Stimulated activated CD8-positive, alpha-beta memory T cell treated with anti-CD3 and anti-CD28 coated beads, Interleukin-15, amount 100 ng/mL, for 24 hours (primary cell): ENCODE data around the gene LRIT2.

Experiments used
- DNase-seq: peaks from one replicate; pipeline ENCODE4 v3.0.0-alpha.2; 2020; ENCODE audit warnings: low read depth

LRIT2 gene

GRCh38 chr10:84243759-84244158, 18.4 kb upstream of the LRIT2 start:
- no peak for DNase-seq

DNA sequence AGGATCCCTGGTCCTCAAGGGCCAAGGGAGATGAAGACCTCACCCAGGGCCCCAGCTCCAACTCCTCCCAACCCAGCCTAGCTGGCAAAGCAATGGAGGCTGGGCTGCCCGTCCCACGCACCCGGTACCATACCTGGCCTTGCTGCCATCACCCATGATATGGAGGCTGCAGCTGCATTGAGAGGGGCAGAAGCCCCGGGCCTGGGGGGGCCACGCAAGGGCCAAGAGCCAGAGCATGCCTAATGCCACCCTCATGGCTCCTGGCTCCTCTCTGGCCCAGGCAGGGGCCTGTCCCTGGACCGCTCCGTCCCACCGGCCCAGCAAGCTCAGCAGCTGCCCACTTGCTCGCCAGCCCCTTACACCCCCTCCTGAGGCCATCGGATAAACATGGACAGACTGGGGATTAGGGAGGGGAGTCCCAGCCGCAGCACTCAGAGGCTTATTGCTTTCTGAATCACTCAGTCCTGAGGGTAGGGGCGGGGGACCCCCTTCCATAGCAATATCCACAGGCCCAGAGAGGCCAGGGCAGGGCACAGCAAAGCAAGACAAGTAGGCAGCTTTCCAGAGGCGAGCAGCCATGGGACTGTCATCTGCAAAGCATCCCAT, 15.9 kb upstream of the LRIT2 start, which contains the start of gene LRIT1:
Gene LRIT1, minus strand, starts transcription at position 362 of the 606 bp plus-strand sequence. Its CDS starts 107 bp downstream, at position 255.
- no peak for DNase-seq

DNA sequence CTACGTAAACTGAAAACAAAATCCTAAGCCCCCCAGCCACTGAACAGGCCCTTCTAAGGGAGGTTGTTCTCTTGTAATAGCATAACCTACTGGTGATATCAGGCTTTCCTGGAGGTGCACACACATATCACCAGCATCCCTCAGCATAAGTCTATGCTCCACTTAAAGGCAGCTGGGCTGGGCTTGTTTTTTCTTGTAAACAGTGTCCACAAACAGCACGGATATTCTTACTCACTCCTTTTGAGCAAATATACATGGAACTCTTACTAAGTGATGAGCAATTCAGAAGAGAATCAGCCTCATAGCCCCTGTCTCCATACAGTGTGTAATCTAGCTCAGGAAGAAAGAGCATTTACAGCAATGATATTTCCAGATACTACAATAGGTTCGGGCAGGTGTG, 13.6 kb upstream of the LRIT2 start:
- no peak for DNase-seq

DNA sequence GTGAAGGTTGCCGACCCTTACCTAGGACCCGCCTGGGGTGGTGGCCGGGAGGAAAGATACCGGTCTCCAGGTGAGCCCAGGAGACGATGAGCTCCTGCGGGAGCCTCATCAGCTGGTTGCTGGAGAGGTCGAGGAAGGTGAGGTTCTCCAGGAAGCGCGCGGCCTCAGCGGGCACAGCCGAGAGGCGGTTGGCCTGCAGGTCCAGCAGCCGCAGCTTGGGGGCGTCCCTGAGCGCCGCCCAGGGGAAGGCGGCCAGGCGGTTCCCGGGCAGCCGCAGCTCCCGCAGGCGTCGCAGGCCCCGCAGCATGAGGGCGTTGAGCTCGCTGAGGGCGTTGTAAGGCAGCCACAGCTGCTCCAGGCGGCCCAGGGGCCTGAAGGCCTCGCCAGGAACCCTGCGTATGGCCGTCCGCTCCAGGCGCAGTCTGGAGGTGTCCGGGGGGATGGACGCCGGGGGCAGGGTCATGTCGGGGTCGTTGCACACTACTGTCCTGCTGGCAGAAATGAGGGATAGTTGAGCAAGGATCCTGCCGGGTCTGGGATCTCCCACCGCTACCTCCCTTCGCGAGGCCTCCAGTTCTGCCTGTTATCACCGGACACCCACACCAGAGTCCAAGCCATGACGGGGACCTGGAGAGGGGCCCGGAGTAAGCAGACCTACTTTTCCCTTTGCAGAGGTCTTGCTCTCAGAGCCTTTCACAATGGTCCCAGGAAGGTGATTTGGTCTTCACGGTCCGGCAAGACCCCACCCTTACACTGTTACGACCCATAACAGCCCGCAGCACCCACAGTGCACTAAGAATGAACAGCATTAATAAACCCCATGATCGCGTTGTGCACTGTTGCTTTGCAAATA, 12.1 kb upstream of the LRIT2 start:
- no peak for DNase-seq

DNA sequence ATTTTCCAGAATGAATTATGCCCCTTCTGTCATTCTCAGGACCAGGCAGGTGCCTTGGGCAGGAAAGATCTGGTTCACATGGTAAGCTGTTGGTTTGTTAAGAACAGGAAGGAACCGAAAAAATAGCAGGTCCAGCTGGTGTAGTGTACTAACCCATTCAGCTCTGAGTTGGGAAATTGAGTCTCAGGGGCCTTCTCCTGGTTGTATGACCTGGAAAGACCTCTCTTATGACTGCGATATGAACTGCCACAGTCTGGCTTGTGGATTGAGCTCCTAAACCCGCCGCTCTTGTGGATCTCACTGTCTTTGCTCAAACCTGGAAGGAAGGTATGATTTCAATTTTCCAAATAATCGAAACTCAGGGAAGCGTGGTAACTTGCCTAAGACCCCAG, 11.5 kb upstream of the LRIT2 start:
- DNase-seq = no peak

GRCh38 chr10:84235096-84235495, 9.8 kb upstream of the LRIT2 start:
- DNase-seq = no peak

- DNase-seq = no peak
Observed at GRCh38 chr10:84234479-84234878, 9.1 kb upstream of the LRIT2 start.

GRCh38 chr10:84233940-84234339, 8.6 kb upstream of the LRIT2 start:
- no peak for DNase-seq

GRCh38 chr10:84232376-84232775, 7.0 kb upstream of the LRIT2 start:
- no peak for DNase-seq

DNA sequence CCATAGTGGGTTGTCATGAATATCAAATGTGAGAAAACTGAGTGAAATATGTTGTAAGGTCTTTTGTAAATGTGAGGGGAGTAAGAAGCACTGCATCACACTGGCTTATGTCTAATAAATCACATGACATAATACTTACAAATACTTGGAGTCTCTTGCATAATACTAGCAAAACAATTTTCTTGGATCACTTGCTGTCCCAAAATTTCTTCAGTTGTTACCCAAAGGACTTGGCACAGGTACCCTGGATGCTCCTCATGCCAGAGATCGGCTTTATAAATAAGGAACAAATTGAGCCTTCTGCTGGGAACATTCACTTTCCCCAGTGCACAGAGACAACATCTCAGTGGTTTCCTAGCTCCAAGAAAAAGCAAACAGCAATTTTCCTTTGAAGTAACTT, 5.0 kb upstream of the LRIT2 start:
- no peak for DNase-seq

GRCh38 chr10:84227810-84228209, 2.5 kb upstream of the LRIT2 start:
- DNase-seq = no peak

DNA sequence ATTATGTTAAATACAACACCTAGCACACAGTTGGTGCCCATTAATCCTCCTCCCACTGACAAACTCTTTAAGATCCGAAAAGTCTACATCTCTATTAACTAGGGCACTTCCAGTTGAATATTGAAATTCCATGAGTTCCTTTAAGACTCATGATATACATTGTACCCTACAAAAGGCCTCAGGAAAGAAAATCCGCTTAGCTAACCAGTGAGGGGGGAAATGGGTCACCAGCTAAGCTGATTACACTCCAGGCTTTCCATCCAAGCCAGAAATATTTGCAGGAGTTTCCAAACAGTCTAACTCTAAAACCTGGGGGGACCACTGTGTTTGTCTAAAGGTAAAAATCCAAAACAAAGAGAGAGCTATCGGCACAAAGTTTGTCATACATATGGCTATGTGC, 1.3 kb upstream of the LRIT2 start:
- no peak for DNase-seq

GRCh38 chr10:84224411-84225028, 824 bp downstream of the LRIT2 start:
- no peak for DNase-seq

GRCh38 chr10:84221916-84222315, 3.4 kb downstream of the LRIT2 start:
- no peak for DNase-seq

- no peak for DNase-seq
Observed at GRCh38 chr10:84217746-84218145, 7.6 kb downstream of the LRIT2 start.

GRCh38 chr10:84216834-84217233, 8.5 kb downstream of the LRIT2 start:
- no peak for DNase-seq

GRCh38 chr10:84214612-84215235, 10.6 kb downstream of the LRIT2 start:
- DNase-seq = no peak

- no peak for DNase-seq
Observed at GRCh38 chr10:84214046-84214572, 11.2 kb downstream of the LRIT2 start.

DNA sequence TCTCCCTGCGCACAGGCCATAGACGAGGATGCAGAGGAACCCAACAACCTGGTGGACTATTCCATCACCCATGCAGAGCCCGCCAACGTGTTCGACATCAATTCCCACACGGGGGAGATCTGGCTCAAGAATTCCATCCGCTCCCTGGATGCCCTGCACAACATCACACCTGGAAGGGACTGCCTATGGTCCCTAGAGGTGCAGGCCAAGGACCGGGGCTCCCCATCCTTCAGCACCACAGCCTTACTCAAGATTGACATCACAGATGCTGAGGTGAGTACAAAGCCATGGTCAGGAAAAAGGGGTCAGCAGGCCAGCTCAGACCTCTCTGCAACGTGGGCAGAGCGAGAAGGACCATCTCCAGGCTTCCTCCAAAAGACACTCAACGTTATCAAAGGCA, 12.3 kb downstream of the LRIT2 start:
- DNase-seq = no peak

- no peak for DNase-seq
Observed at GRCh38 chr10:84212014-84212413, 13.3 kb downstream of the LRIT2 start.

GRCh38 chr10:84211566-84211965, 13.8 kb downstream of the LRIT2 start:
- DNase-seq = no peak

- DNase-seq = no peak
Observed at GRCh38 chr10:84208023-84208422, 17.3 kb downstream of the LRIT2 start.
